B cell (primary cell): ENCODE results near the gene CAPN9. TPM values are rescaled to one million over a fixed set of nuclear protein-coding genes. Genes with fewer than 3 reads are reported as not detected.

Source experiments
- ATAC-seq: fragments of 200-7000 bp; cut with Tn5 transposase; one replicate; pipeline ENCODE4 v1.10.0; 2021; ENCODE audit warnings: low read depth, mild to moderate bottlenecking, moderate number of reproducible peaks, moderate library complexity
- CTCF ChIA-PET: fragments of 350-600 bp; sonication (Branson Sonifier 250); formaldehyde crosslinking; loops from one replicate; lab custom pipeline; 2021; ENCODE audit warnings: antibody characterized with exemption, inconsistent platforms; lab: Charles Lee
- POLR2A ChIA-PET: fragments of 350-600 bp; sonication (Branson Sonifier 250); formaldehyde crosslinking; loops from one replicate; lab custom pipeline; 2021; ENCODE audit warnings: antibody characterized with exemption; lab: Charles Lee
- DNase-seq: peaks from one replicate; pipeline ENCODE4 v3.0.0; 2013
- H2AFZ ChIP-seq: 2 replicates; pipeline ENCODE4 v1.6.1; 2012; ENCODE audit warnings: mild to moderate bottlenecking, low read depth, low read length; ENCODE audit not compliant: insufficient read depth, poor library complexity, severe bottlenecking
- H3K27ac ChIP-seq, 2 donors: 1 replicate in 1 of 2; 2 replicates in 1 of 2; pipeline ENCODE4 v1.5.1; 2012 to 2013; ENCODE audit warnings: low read length in 2 of 2, mild to moderate bottlenecking in 2 of 2, moderate library complexity in 1 of 2
- H3K27me3 ChIP-seq, 4 experiments: fragments of 200-600 bp in 1 of 4; sonication (generic) in 1 of 4; replicated peaks in 1 of 4; 1 replicate in 2 of 4; 2 replicates in 2 of 4; pipeline versions ENCODE4 v1.6.1 to v1.7.0; 2013 to 2016; ENCODE audit warnings: low read length in 3 of 4, mild to moderate bottlenecking in 2 of 4, mixed read lengths in 1 of 4, moderate library complexity in 1 of 4; ENCODE audit not compliant: insufficient read depth in 4 of 4, control insufficient read depth in 3 of 4; ENCODE audit errors: control extremely low read depth in 1 of 4
- H3K36me3 ChIP-seq, 2 experiments: replicated peaks in 1 of 2; 1 replicate in 1 of 2; 2 replicates in 1 of 2; pipeline versions ENCODE4 v1.6.1 to v1.7.1; 2013; ENCODE audit warnings: low read length in 1 of 2; ENCODE audit not compliant: insufficient read depth in 2 of 2, control insufficient read depth in 1 of 2; ENCODE audit errors: control extremely low read depth in 1 of 2, extremely low read depth in 1 of 2
- H3K4me1 ChIP-seq, 2 donors: fragments of 200-600 bp in 1 of 2; sonication (generic) in 1 of 2; 1 replicate in 1 of 2; 2 replicates in 1 of 2; pipeline versions ENCODE4 v1.5.1 to v1.6.1; 2013 to 2017; ENCODE audit warnings: low read length in 2 of 2; ENCODE audit not compliant: control insufficient read depth in 2 of 2, insufficient read depth in 2 of 2
- H3K4me2 ChIP-seq: replicated peaks from 2 replicates; pipeline ENCODE3; 2012; ENCODE audit warnings: mild to moderate bottlenecking, low read depth, low read length; ENCODE audit not compliant: poor library complexity, severe bottlenecking
- H3K4me3 ChIP-seq, 5 experiments: fragments of 200-600 bp in 1 of 5; sonication (generic) in 1 of 5; 1 replicate in 3 of 5; 2 replicates in 2 of 5; pipeline versions ENCODE4 v1.5.1 to v1.7.0; 2011 to 2016; ENCODE audit warnings: low read length in 4 of 5, mild to moderate bottlenecking in 4 of 5, low read depth in 2 of 5, control low read depth in 1 of 5, moderate library complexity in 1 of 5; ENCODE audit not compliant: insufficient read depth in 1 of 5; ENCODE audit errors: control extremely low read depth in 1 of 5, extremely low read depth in 1 of 5
- H3K79me2 ChIP-seq: fragments of 200-600 bp; sonication (generic); one replicate; pipeline ENCODE4 v1.6.0; 2016; ENCODE audit warnings: low read length; ENCODE audit not compliant: control insufficient read depth, insufficient read depth
- H3K9ac ChIP-seq: fragments of 200-600 bp; sonication (generic); 2 replicates; pipeline ENCODE4 v1.6.1; 2017; ENCODE audit warnings: mild to moderate bottlenecking, low read length, moderate library complexity
- H3K9me3 ChIP-seq, 3 donors: one replicate each; pipeline versions ENCODE4 v1.6.1 to v1.7.1; 2013; ENCODE audit warnings: low read length in 2 of 3; ENCODE audit not compliant: control insufficient read depth in 2 of 3, insufficient read depth in 1 of 3; ENCODE audit errors: control extremely low read depth in 1 of 3
- H4K20me1 ChIP-seq: 2 replicates; pipeline ENCODE4 v1.6.0; 2012; ENCODE audit warnings: mild to moderate bottlenecking, low read length; ENCODE audit not compliant: insufficient read depth, control insufficient read depth, poor library complexity, severe bottlenecking
- H3K27ac Mint-ChIP-seq: one replicate; pipeline ENCODE4 v1.8.0; 2021; ENCODE audit warnings: mixed read lengths
- H3K27me3 Mint-ChIP-seq: one replicate; pipeline ENCODE4 v1.8.0; 2021; ENCODE audit warnings: mixed read lengths
- H3K4me1 Mint-ChIP-seq: one replicate; pipeline ENCODE4 v1.8.0; 2021; ENCODE audit warnings: mixed read lengths
- H3K4me3 Mint-ChIP-seq: one replicate; pipeline ENCODE4 v1.8.0; 2021; ENCODE audit warnings: mixed read lengths
- H3K9me3 Mint-ChIP-seq: one replicate; pipeline ENCODE4 v1.8.0; 2022; ENCODE audit warnings: mixed read lengths; ENCODE audit not compliant: insufficient read depth
- EZH2 ChIP-seq: IDR thresholded peaks from 2 replicates; pipeline ENCODE4 v1.6.1; 2012; ENCODE audit warnings: borderline replicate concordance, low read depth, mild to moderate bottlenecking, moderate library complexity, low read length; ENCODE audit not compliant: insufficient read depth, poor library complexity, severe bottlenecking
- WGBS: methylation state at CpG from one replicate; pipeline ENCODE4 v1.1.5; 2013; ENCODE audit warnings: missing lambda C conversion rate; ENCODE audit not compliant: insufficient coverage; 5-methylcytosine and 5-hydroxymethylcytosine counted together
- intact Hi-C: fragments of 100-400 bp; cut with micrococcal nuclease; formaldehyde crosslinking; loops from one replicate; pipeline ENCODE4 v1.10.0; 2022
- polyA plus RNA-seq: library from polyadenylated mRNA; depleted of rRNA; stranded (reverse); fragments of >200 nt; gene quantifications from 2 replicates; pipeline ENCODE4 v1.2.3, GENCODE V29; 2012
- total RNA-seq, 2 donors: library from RNA; stranded (reverse); fragments of 120-200 nt in 1 of 2; gene quantifications; 1 replicate in 1 of 2; 2 replicates in 1 of 2; pipeline versions ENCODE4 v1.2.3 to v1.2.4, GENCODE V29; 2013 to 2022
- TF ChIP-seq, protein P1 (sequence below): fragments of 200-600 bp; IDR thresholded peaks from one replicate; pipeline ENCODE4 v1.8.0; 2022; ENCODE audit warnings: antibody characterized with exemption, mild to moderate bottlenecking

Gene CAPN9
- total and polyA plus RNA-seq, 2 donors (not counting 1 experiment from before 2014, with no cell fraction given) = not detected

DNA sequence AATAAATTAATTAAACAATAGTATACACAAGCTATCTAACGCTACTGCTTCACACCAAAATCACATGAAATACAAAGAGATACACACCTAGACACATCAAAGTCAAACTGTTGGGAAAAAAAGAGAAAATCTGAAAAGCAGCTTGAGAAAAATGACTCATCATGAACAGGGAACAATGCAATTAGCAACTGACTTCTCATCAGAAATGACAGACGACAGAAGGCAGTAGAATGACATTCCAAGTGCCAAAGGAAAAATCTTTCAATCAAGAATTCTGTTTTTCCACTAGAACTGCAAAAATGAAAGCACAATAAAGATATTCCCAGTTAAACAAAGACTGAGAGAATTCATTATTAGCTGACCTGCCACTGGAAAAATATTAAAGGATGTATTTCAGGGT is 57.2 kb downstream of the CAPN9 start:
- Mint-ChIP-seq H3K4me3 (no peak overlapping the region), H3K27me3 (peaks cover 28% of the 10 kb centered on the region), H3K27ac (no peak overlapping the region), H3K9me3 (peaks cover 4% of the 10 kb centered on the region), H3K4me1 (no peaks in the 10 kb centered on the region)
- H3K9ac ChIP-seq = no peak overlapping the region
- intact Hi-C loops = no loop called here
- H3K4me1 ChIP-seq = no peaks in the 10 kb centered on the region
- peaks cover 0 to 6% (median 0%) of the 10 kb centered on the region in 4 experiments for H3K27me3 ChIP-seq
- no peak for DNase-seq
- WGBS = 60% methylated on average over 1 of the region's 2 CpGs
- no peak overlapping the region for H2AFZ ChIP-seq
- CTCF ChIA-PET = no interaction called here
- no peak for TF ChIP-seq EZH2
- TF ChIP-seq, protein P1, sequence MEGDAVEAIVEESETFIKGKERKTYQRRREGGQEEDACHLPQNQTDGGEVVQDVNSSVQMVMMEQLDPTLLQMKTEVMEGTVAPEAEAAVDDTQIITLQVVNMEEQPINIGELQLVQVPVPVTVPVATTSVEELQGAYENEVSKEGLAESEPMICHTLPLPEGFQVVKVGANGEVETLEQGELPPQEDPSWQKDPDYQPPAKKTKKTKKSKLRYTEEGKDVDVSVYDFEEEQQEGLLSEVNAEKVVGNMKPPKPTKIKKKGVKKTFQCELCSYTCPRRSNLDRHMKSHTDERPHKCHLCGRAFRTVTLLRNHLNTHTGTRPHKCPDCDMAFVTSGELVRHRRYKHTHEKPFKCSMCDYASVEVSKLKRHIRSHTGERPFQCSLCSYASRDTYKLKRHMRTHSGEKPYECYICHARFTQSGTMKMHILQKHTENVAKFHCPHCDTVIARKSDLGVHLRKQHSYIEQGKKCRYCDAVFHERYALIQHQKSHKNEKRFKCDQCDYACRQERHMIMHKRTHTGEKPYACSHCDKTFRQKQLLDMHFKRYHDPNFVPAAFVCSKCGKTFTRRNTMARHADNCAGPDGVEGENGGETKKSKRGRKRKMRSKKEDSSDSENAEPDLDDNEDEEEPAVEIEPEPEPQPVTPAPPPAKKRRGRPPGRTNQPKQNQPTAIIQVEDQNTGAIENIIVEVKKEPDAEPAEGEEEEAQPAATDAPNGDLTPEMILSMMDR = no peak
- no peak overlapping the region for H3K4me3 ChIP-seq
- H4K20me1 ChIP-seq = no peaks in the 10 kb centered on the region
- POLR2A ChIA-PET = no interaction called here
- no peaks in the 10 kb centered on the region for H3K79me2 ChIP-seq
- no peak for ATAC-seq
- no peak overlapping the region for H3K4me2 ChIP-seq
- H3K27ac ChIP-seq = no peak overlapping the region
- H3K9me3 ChIP-seq = peaks cover 0 to 6% (median 0%) of the 10 kb centered on the region in 3 donors
- no peaks in the 10 kb centered on the region for H3K36me3 ChIP-seq

DNA sequence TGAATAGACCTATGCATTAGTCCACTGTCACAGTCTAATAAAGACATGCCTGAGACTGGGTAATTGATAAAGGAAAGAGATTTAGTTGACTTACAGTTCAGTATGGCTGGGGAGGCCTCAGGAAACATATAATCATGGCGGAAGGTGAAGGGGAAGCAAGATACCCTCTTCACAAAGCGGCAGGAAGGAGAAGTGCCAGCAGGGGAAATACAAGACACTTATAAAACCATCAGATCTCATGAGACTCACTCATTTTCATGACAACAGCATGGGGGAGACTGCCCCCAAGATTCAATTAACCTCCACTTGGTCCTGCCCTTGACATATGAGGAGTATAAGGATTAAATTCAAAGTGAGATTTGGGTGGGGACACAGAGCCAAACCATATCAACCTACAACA is 59.4 kb downstream of the CAPN9 start:
- Mint-ChIP-seq H3K4me1 (no peaks in the 10 kb centered on the region), H3K9me3 (peaks cover 4% of the 10 kb centered on the region), H3K27ac (no peak overlapping the region), H3K4me3 (no peak overlapping the region), H3K27me3 (peaks cover 24% of the 10 kb centered on the region)
- peaks cover 0 to 3% (median 0%) of the 10 kb centered on the region in 4 experiments for H3K27me3 ChIP-seq
- no peak overlapping the region for H3K27ac ChIP-seq
- intact Hi-C loops = no loop called here
- H3K79me2 ChIP-seq = no peaks in the 10 kb centered on the region
- H3K9me3 ChIP-seq = peaks cover 0 to 6% (median 0%) of the 10 kb centered on the region in 3 donors
- POLR2A ChIA-PET = no interaction called here
- H3K36me3 ChIP-seq = no peaks in the 10 kb centered on the region
- H3K4me1 ChIP-seq = no peaks in the 10 kb centered on the region
- H3K4me2 ChIP-seq = no peak overlapping the region
- no peak overlapping the region for H3K4me3 ChIP-seq
- no peaks in the 10 kb centered on the region for H4K20me1 ChIP-seq
- no peak for ATAC-seq
- WGBS = no CpG with 5 or more reads among the region's 2 CpGs
- CTCF ChIA-PET = no interaction called here
- H3K9ac ChIP-seq = no peak overlapping the region
- no peak overlapping the region for H2AFZ ChIP-seq
- TF ChIP-seq, protein P1 = no peak
- TF ChIP-seq EZH2 = no peak
- no peak for DNase-seq
